GM18907 (cell line): ENCODE measurements around the gene TRAF7.

Source experiments
- ATAC-seq: cut with Tn5 transposase; IDR thresholded peaks from one replicate; pipeline ENCODE4 v1.9.1; 2021; ENCODE audit warnings: mild to moderate bottlenecking, moderate library complexity; ENCODE audit not compliant: unreplicated experiment

The TRAF7 gene

DNA sequence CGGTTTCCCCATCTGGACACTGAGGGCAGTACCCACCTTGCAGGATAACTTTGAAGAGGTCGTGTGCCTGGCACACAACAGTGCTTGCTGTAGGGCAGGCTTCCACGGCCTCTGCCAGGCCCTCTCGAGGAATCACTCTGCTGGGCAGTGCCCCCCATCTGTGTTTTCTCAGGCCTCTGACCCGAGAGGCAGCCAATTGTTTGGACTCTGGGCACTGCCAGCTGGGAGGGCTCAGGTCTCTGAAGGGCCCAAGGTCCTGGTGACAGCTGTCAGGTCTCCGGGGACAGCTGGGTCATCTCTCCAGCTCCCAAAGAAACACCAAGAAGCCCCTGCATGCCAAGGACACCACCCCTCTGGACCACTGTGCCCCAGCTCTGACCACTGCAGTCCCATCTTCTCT lies 8.2 kb upstream of the TRAF7 start:
- no peak for ATAC-seq

DNA sequence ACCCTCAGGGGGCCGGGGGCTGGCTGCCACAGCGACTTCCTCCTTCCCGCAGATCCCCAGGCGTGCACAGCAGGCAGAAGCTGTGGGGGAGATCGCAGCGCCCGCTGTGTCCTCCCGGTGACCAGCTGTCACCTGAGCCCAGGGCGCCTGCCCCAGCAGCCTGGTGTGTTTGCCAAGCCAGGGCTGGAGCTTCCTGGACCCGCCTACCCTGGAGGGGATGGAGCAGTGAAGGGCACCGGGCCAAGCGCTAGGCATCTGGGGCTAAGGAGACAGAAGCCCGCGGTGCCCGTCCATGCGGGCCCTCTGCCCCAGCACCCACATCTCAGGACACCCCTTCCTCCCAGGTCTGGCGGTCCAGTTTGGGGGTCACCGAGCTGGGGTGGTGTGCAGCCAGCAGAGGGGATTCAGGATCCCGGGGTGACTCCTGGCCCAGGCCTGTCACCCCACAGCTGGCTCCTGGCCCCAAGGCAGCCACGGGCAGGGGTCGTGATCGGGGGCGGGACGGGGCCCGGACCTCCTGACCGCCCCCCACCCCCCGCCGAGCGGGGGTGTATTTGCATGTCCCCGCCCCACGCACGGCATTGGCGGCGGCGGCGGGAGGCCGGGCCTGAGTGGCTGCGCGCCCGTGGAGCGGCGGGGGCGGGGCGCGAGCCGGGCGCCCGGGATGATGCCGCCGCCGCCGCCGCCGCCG lies 7.5 kb upstream of the TRAF7 start, which contains the start of gene RAB26:
RAB26 (plus strand) TSS at position 645 of the 691 bp plus-strand sequence. CDS start 159 bp downstream, outside the sequence.
- ATAC-seq, result no peak

DNA sequence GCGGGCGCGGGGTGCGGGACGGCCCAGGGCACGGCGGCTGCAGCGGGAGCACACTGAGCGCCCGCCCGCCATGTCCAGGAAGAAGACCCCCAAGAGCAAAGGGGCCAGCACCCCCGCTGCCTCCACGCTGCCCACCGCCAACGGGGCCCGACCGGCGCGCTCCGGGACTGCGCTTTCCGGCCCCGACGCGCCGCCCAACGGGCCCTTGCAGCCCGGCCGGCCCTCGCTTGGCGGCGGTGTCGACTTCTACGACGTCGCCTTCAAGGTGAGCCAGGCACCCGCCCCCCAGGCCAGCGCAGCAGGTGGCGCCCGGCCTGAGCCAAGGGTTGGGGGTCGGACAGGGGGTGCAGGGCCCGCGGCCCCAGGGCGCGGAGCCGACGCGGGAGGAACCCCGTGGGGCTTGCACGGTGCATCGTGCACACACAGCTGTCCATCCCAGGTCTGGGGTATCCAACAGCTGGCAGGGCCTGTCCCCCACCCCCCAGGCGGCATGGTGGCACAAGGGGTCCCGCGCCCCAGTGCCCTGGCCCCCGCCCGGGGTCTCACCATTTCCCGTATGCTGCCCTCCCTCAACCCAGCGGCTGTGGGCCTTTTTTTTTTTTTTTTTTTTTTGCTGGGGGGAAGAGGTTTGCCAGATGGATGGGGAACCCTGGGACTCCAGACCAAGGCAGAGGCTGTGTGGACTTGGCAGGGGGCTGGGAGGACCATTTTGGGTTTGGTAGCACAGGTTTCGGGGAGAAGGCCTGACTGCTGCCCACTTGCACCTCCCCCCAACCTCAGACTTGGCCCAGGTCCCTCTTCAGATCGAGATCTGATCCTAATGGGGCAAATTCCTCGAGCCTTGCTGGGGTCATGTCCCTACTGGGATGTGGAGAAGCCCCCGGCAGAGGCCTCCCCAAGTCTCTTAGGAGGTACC lies 6.6 kb upstream of the TRAF7 start:
- no peak for ATAC-seq

DNA sequence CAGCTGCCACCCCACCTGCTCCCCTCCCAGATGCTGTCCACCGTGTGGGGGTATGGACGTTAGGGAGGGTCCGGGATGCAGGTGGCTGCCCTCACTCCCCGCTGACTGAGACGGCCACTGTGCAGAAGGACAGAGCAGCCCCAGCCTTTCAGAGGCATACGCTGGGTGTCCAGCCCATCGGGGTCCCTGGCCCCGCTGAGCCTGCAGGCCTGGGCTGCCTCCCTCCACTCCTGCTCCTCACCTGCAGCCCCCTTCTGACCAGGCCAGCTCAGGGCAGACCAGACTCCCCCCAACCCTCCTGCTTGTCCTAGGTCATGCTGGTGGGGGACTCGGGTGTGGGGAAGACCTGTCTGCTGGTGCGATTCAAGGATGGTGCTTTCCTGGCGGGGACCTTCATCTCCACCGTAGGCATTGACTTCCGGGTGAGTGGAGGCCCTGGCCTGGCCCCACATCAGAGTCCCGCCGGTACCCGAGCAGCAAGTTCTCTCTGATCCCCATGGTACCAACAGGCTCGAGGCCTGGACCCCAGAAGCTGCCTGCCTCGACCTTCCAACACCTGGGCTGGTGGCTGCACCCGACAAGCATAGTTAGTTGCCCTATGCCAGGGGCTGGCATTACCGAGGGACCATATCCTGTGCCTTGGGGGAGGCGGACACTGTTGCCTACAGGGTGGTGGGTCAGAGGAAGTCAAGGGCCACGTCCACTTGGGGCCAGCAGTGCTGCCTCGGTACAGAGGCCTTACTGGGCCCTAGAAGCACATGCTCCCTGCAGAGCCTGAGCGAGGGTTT lies 5.8 kb upstream of the TRAF7 start:
- ATAC-seq, result no peak

GRCh38 chr16:2150418-2151187 lies 5.0 kb upstream of the TRAF7 start:
- ATAC-seq, result no peak

- no peak for ATAC-seq
These were observed 4.1 kb upstream of the TRAF7 start for GRCh38 chr16:2151188-2152091.

GRCh38 chr16:2152695-2153506 lies 2.7 kb upstream of the TRAF7 start:
- no peak for ATAC-seq

- ATAC-seq, result no peak
These were observed 970 bp upstream of the TRAF7 start for GRCh38 chr16:2154533-2155090.

- no peak for ATAC-seq
These were observed 631 bp downstream of the TRAF7 start for GRCh38 chr16:2155977-2156848.

DNA sequence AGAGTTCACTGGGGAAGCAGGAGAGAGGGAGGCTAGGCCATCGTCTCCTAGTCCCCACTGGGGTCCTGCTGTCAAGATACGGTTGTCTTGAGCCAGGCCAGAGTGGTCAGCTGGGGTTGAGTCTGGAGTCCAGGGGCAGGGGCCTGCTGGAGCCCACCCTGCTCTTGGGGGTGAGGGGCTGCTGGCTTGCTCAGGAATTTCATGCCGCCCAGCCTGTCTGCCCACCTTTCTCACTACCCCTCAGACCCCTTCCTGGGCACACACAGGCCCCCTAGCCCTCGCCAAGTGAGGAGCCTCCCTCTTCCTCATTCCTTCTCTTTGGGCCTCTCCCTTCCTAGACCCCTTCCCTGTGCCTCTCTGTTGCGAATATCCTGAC lies 1.3 kb downstream of the TRAF7 start:
- ATAC-seq, result no peak

DNA sequence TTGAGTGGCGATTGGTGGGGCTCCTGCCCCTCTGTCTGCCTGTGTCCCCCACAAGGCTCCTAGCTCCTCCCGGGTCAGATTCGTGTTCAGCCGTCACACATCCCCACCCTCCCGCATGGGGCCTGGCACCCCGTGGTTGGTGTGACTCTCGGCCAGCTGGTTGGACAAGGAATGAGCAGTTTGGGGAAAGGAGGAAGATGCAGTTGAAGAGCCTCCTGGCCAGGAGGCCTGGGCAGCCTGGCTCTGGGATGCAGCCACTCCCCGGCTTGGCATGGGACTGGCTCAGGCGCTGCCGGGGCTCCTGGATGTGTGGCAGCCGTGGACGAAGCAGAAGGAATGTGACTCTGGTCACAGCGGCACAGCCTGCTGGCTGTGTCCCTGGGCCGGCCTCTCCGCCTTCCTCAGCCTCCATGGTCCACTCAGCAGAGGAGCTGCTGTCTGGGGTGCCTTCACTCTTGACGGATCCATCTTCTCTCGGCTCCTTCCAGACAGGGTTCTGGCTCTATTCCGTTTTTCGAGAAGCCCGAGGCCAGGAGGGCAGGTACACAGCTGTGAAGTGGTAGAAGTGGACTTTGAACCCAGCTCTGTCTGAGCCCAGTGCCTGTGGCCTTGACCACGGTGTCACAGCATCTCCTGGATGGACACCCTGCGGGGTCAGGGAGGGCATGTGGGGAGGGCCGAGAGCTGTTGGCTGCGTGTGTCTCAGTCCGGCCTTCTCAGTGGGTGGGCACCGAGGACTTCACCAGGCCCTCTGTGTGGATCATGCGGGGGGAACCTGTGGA lies 2.1 kb downstream of the TRAF7 start:
- no peak for ATAC-seq

- ATAC-seq, result no peak
These were observed 2.7 kb downstream of the TRAF7 start for GRCh38 chr16:2158262-2158638.

GRCh38 chr16:2159175-2159838 lies 3.7 kb downstream of the TRAF7 start:
- no peak for ATAC-seq

- no peak for ATAC-seq
These were observed 5.5 kb downstream of the TRAF7 start for GRCh38 chr16:2160915-2161551.

DNA sequence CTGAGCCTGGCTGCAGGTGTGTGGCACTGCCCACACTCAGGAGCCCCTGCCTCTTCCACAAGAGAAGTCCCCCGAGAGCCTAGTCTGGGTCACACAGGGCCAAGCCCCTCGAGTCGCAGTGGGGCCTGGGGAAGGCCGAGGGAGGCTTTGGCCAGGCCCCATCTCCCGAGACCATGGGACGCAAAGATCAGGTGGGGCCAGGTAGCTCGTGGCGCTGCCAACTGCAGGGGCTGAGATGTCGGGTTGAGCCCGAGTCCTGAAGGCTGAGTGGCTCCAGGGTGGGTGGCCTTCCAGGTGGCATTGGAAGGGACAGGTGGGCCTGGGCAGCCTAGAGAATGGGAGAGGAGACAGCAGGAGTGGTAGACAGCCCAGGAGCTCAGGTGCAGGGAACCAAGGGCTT lies 6.3 kb downstream of the TRAF7 start:
- no peak for ATAC-seq

DNA sequence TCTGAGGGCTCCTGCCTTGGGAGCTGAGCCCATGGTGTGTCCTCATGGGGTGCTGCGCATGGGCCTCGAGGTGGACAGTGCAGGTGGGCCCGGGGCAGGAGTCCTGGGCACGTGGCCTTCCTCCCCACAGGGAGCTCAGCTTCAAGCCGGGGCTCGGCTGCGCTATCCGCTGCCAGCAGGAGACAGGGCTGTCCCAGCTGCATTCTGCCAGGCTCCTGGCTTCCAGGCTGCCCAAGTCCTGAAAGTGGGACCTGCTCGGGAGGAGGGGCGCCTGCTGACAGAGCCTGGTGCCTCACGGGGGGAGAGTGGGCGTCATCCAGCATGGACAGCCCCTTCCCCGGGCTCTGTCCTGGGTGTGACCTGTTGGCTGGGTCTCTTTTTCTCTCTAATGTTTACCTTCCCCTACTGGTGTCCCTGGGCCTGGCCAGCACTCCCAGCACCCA lies 7.1 kb downstream of the TRAF7 start:
- ATAC-seq, result no peak
